Measurements from ENCODE around the gene HERC2.
"Not testable (repeated sequence)": the region's sequence is repeated elsewhere in the genome, so short reads cannot be mapped to it uniquely, and the experiment has no call there.

The HERC2 gene

DNA sequence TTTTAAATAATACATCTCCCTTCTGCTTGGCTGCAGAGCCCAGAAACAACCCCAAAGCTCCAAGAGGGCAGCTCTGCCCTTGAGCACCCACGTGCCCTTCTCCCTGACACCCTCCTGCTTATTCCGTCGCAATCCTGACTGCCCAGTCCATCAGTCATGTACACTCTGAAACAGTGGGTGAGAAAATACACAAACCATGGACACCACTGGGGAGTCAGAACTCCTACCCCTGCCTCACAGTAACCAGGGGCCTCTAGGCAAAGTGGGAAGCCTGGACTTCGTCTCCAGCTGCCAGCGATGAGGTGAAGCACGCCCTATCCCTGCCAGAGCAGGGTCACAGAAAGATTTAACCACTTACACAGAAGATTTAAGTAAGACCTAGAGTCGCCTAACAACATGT lies 40.1 kb downstream of the HERC2 start:
- DNase-seq (ENCODE audit: low spot score): no peak

DNA sequence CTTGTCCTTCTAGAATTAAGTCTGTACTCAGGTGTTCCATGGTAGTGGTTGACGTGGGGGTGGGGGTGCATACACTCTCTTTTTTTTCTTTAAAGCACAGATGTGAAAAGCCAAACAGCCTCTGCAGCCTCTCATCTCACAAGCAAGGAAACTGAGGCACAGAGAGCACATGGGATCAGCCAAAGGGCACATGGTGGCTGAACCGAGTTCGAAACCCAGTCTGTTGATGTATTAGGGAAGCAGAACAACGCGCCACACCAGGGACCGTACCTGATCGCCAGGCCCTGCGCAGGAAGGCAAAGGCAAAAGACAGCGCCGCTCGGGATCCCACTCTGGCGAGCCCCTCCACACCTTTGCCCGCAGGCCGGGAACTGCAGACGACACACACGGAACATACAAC lies 47.3 kb downstream of the HERC2 start:
- DNase-seq (ENCODE audit: low spot score): no peak

DNA sequence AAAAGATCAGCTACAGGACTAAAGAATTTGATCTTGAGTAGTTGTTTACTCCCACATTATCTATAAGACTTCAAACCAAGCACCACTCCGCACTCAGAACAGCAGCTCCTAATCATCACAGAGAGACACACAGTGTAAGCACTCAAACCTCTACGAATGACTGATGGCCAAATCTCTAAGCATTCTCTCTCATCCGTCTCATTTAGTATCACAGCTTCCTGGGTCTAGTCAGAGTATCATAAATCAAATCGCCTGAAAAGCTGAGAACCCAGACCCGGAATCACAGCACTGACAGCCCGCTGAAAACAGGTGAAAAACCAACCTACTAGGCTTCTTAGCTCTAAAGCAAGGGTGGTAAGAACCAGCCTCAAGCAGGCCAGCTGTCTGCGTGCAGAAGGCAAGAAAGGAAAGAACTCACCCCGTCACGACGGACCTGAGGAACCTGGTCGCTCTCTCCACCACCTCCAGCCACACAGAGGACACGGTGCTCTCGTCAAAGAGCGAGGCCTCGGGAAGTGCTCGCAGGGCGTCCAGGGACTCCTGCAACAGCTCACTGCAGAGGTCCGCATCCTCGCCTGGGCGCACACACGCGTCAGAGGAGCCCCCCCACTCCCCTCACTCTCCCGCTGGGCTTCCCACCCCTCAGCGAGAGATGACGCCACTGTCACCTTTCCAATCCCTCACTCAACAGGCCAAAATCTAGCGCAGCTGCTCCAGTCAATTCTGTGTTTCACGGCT lies 47.9 kb downstream of the HERC2 start:
- no peak for DNase-seq (ENCODE audit: low spot score)

DNA sequence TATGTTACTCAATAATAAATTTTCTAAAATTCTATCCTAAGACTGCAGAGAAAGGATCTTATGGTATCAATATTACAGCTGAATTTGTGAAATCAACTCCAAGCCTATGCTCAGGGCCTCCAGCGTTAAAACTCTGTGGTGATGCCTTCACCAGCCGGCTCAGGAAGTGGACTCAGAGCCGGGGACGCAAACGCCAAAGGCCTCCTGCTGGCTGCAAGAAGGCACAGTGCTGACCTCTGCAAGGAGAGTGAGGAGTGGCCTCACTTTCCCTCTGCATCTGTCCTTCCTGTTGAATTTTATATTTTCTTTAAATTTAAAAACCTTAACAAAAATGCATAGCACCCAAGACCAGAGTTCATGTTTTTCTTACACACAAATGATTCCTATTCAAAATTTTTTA lies 48.5 kb downstream of the HERC2 start:
- DNase-seq (ENCODE audit: low spot score): peak; percentile 55

DNA sequence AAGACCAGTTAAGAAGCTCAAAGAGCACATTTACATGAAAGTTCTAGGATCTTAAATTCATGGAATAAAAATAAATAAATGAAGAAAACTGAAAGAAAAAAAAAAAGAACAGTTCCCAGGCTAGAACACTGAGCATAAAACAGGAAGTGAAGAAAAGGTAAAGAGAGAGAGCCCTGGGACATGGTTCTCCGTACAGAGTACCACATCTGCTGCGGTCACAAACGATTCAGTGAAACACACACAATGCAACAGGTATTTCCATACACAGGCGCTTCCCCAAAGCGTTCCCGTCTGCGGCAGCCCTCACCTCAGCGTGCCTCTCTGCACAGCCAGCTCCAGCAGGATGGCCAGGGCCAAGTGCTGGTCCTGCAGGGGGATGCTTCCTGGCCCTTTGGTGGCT lies 49.4 kb downstream of the HERC2 start:
- DNase-seq (ENCODE audit: low spot score): no peak

DNA sequence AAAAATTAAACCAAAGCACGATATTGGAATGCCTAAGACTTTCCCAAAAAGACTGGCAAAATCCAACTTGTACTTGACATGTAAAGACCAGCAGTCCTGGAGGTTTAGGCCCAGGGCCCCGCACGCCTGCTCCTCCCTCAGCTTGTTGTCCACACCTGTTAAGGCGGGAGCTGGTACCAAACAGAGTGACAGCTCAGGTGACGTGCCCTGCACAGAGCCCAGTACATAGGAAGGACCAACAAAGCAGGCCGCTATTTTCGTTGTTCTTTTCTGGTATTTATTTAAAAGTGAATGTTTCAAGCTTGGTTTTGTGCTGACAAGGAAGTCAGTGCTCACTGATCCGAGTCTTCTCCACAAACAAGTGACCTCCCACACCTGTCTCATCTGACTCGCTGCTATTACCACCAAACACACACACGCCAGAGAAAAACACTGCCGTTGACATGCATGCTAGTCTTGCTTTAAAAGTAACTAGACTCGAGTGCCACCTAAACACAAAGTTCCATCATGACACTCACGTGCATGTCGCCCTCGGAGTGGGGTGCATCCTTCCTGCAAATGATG lies 50.2 kb downstream of the HERC2 start:
- DNase-seq (ENCODE audit: low spot score): no peak

DNA sequence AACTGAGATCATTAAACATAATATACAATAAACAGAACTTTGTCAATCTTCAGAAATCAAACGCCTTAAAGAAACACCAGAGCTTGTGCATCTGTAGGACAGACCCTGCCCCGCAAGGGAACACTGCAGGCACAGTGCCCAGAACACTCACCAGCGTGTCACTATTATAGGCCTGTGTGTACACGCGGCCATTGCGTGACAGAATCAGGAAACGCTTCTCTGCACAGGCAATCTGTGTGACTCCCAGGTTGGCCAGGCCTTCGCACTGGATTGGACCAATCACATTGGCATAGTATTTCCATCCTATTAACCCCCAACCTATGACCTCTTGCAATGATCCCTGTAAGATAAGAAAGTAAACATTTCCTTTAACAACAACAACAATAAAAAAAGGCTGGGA lies 52.9 kb downstream of the HERC2 start:
- DNase-seq (ENCODE audit: low spot score): no peak

DNA sequence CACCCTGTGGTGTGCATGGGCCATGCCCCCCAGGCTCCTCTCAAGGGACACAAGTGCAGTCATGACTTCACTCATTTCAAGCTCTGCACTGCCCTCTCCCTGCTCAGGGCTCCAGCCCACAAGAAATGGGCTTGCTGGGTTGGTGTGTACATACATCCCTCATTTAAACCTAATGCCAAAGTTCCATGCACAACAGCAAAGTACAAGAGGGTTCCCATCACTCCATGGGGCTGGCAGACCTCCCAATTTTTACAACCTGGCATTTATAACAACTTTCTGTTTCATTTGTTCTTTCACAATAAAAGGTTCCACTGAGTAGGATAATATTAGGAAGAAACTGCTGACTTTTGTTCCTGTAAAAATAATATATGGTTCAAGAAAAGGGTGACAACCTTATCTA lies 54.3 kb downstream of the HERC2 start:
- DNase-seq (ENCODE audit: low spot score): no peak

DNA sequence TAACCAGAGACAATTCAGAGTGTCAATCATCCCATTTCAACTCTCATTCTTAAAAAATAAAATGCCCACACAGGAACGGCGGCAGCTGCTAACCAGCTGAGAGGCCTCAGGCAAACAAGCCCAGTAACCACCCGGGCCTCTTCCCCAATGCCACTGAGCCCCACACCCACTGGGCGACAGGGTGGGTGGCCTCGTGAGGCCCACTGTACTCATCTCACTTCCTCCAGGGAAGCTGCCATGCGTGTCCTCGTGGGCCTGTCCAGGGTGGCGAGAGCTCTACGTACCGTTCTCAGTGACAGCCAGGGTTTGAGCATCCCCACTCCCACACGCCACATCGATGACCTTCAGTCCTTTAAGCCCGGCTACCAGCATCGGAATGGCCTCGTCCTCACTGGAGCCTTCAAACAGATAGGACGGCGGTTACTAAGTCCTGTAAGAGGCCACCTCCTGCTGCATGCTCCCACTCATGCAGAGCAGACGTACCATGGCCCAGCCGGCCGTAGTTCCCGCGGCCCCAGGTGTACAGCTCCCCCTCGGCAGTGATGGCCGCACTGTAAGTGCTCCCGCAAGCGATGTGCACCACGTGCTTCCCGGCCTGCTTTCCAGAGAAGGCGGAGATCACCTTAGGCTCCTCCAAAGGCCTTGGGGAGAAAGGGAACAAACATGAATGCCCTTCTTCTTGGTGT lies 56.5 kb downstream of the HERC2 start:
- DNase-seq (ENCODE audit: low spot score): no peak

DNA sequence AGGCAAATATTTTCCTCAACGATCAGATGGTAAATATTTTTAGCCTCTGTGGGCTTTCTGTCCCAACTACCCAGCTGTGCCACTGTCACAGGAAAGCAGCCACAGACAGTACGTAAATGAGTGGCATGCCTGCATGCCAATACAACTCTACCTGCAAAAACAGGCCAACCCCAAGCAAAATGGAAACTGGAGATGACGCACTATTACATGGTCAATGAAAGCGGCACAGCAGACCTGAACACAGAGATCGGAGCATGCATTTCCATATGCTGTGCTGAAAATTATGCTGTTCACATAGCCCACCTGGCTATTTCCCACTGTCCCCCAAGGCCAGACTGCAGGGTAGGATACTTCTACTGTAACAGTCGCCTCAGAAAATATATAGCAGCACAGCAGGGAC lies 57.8 kb downstream of the HERC2 start:
- no peak for DNase-seq (ENCODE audit: low spot score)

DNA sequence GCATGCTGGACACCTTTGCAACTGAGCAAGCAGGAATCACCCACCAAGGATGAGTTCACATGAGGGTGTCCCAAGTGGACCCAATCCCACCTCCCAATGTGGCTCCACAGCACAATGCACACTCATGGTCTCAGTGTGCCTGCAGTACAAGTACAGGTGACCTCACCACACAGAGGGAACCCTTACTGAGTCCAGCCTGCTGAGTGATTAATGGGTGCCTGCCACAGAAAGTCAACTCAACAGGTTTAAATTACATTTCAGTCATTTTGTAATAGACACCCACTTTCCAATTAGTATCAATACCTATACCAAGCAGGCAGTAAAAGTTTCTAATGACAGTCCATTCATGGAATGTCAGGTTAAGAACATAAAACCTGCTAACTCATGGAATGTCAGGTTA lies 59.5 kb downstream of the HERC2 start:
- no peak for DNase-seq (ENCODE audit: low spot score)

DNA sequence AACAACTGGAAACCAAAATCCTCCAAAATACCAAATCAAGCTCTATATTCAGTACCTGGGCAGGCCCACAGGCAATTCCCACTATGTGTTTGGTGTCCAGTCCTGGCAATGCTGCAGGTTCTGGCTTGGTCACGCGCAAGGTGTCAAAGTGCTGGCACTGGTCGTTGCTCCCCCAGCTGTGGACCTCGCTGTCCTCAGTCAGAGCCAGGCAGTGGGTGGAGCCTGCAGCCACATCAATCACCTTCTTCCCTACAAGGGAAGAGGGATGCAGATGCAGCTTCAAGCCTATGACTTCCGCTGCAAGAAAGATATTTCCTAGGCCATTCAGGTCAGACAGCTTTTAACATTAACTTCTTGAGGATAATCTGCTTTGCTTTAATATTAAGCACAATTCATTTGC lies 61.3 kb downstream of the HERC2 start:
- DNase-seq (ENCODE audit: low spot score): peak; percentile 63

DNA sequence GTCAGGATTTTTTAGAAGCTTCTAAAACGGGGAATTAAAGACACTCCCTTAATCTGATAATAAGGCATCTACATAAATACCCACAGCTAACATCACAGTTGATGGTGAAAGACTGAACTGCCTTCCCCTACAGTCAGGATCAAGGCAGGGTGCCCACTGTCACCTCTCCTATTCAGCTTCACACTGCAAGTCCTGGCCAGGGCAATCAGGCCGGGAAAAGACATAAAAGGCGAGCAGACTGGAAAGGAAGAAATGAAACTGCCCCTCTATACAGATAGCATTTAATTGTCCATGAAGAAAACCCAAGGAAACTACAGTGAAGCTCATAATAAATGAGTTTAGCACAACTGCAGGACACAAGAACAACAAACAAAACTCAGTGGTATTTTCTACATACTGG lies 61.7 kb downstream of the HERC2 start:
- no peak for DNase-seq (ENCODE audit: low spot score)

DNA sequence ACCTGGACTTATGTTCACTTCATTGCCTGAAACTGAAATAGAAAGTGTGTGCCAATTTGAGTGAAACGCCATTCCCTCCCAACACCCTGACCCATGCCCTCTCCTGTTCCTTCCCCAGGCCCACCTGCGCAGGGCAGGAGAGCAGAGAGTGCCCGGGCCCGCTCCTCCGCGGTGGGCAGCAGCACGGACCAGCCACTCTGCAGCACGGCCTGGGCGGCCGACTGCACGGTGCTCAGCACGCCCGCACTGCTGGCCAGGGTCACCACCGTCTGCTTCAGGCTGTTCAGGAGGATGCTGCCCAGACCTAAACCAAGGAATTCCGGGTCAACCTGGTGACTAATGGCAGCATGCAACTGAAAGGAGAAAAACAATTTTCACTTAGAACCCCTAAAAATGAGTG lies 66.0 kb downstream of the HERC2 start:
- DNase-seq (ENCODE audit: low spot score): no peak

DNA sequence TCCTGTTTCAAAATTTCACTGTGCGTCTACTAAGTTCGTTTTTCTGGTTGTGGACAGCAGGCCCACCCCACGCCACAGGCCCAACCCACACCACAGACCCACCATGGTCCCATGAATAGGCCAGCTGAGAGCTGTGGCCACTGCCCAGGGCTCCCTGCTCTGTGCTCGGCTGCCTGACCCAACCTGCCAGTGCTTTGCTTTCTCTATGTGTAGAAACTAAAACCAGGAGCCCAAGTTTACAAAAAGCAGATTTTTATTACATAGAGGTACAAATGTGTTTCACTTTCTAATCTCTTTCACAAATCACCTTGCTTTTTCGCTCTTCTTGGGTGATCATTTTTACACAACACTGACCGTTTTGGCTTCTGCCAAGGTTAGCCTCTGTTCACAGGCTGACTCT lies 69.1 kb downstream of the HERC2 start:
- no peak for DNase-seq (ENCODE audit: low spot score)

DNA sequence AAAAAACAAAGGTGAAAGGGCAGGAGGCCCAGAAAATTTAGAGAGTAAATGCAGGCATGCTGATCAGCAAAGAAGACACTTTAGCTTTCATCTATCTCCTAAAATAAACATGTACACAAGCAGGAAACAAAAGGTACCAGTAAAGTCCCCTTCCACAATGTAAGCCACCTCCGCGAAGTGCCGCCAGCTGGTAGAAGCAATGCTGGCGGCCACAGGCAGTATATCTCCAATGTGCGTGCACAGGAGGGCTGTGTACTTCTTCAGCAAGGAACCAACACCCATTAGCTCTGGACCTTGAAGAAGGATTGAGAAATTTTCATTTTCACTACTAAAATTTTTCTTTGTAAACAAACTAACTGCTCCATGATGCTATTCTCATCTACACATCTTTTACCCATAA lies 75.4 kb downstream of the HERC2 start:
- no peak for DNase-seq (ENCODE audit: low spot score)

DNA sequence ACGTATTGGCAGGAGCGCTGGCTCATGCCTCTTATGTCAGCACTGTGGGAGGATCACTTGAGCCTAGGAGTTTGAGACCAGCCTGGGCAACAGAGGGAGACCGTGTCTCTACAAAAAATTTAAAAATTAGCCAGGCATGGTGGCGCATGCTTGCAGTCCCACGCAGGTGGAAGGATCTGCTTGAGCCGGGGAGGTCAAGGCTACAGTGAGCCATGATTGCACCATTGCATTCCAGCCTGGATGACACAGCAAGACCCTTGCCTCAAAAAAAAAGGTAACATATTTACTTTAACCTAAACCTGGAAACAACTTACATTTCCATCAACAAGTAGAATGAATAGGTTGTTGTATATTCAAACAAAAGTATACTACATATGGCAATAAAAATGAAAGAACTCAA lies 78.1 kb downstream of the HERC2 start:
- DNase-seq (ENCODE audit: low spot score): no peak

DNA sequence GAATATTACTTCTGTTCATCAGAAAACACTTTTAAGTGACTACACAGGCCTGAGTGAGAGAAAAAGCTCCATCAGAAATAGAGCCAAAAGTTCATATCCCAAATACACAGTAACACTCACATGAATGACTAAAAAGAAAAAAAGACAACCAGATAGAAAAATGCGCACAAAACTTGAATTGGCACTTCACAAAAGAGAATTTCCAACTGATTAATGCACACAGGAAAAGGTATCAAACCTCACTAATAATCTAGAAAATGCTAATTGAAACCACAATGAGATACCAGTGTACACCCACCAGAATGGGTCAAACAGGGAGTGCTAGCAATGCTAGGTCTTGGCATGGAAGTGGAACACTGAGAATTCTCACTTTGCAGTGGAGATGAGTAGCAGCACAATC lies 78.6 kb downstream of the HERC2 start:
- DNase-seq (ENCODE audit: low spot score): no peak

DNA sequence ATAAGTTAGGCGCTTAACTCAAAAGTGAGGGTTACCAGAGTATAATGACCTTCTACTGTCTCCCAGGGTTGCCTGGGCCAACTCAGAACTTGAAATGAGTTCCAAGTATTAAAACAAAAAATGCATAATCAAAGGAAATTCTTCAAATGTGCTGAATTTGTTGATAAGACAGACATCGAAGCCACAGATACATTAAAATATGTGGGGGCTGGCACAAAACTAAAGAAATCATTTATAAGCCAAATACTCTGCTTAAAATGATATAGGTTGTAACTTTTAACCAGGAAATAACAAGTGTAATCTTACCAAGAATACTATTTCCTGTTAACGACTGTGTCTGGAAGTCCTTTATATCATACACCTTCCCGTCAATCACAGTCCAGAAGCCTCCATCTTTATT lies 83.7 kb downstream of the HERC2 start:
- not testable (repeated sequence) for DNase-seq (ENCODE audit: low spot score)

DNA sequence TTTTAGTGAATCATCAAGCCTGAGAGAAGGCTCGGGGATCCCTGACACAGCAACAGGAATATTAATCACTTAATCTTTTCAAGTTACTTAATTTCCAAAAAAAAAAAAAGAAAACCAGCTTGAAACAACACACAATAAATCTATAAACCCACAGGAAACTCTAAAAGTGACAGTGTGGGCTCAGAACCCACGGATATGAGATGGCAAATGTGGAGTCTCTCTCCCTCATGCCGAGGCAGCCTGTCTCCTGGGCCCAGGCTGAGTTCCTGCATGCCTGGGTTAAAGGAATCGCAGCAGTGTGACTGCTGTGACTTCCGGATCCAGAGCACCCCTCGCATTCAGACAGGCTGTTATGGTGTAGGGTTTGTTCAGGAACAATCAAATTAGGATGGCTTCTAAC lies 90.2 kb downstream of the HERC2 start:
- not testable (repeated sequence) for DNase-seq (ENCODE audit: low spot score)

DNA sequence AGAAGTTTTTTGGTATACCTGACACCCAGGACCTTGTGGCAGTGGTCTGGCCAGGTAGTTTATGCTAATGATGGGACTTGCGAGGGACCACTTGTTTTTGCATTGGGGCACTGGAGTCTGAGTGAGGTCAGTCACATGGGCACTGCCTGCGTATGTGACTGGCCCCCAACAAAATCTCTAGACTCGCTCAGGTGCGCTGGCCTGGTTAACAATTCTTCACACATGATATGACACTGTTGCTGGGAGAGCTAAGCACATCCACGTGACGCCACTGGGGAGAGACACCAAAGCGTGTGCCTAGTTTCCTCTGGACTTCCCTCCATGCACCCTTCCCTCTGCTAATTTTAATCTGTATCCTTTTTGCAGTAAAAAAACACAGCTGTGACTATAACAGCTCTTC lies 90.6 kb downstream of the HERC2 start:
- DNase-seq (ENCODE audit: low spot score): not testable (repeated sequence)

DNA sequence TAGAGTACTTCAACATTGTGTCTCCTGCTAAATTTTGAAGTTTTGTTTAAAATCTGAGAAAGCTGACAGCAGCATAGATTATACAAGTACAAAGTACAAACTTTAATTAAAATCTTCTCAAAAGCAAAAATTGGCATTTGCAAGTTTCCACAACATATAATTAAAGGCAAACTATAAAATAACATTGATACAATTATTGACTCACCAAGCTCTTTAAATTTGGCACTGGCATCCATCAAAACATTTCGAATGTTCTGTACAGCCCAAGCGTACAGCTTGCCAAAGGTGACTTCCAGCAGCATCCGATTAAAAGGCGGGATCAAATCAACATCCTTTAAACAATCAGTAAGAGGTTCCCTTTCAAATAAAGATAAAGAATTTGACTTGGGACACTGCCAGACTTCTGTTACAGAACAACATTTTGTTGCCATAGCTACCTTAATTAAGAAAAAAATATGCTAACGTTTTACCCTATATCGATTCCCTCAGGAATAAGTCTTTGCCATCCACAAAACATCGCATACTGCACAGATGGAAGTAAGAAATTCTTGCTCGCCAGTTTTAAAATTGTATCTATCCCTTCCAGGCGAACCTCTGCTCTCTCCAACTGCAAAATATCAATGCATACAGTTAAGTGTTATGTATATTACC lies 92.9 kb downstream of the HERC2 start:
- DNase-seq (ENCODE audit: low spot score): not testable (repeated sequence)

DNA sequence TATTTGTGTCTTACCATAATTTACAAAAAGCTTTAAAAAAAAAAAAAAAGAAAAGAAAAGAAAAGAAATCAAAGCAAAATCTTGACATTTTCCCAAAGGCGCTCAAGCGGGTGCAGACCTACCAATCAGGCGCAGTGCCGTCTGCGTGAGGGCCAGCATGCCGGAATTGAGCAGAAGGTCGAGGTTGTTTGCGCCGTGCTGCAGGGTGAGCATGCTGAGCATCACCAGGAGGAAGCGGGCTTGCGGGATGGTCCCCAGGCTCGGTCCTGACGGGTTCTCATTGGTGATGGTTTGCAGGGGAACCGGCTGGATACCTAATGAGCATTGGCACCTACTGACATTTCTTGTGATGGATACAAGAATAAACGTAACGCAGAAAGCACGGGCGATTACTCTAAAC lies 93.9 kb downstream of the HERC2 start:
- DNase-seq (ENCODE audit: low spot score): no peak
